GM18508 (cell line): ENCODE data around the gene DENND5A.
"Not testable (repeated sequence)": the region's sequence is repeated elsewhere in the genome, so short reads cannot be mapped to it uniquely, and the experiment has no call there.

Experiments
- ATAC-seq: cut with Tn5 transposase; IDR thresholded peaks from one replicate; pipeline ENCODE4 v1.9.1; 2021; ENCODE audit warnings: moderate number of reproducible peaks; ENCODE audit not compliant: insufficient read depth, unreplicated experiment

Gene DENND5A

DNA sequence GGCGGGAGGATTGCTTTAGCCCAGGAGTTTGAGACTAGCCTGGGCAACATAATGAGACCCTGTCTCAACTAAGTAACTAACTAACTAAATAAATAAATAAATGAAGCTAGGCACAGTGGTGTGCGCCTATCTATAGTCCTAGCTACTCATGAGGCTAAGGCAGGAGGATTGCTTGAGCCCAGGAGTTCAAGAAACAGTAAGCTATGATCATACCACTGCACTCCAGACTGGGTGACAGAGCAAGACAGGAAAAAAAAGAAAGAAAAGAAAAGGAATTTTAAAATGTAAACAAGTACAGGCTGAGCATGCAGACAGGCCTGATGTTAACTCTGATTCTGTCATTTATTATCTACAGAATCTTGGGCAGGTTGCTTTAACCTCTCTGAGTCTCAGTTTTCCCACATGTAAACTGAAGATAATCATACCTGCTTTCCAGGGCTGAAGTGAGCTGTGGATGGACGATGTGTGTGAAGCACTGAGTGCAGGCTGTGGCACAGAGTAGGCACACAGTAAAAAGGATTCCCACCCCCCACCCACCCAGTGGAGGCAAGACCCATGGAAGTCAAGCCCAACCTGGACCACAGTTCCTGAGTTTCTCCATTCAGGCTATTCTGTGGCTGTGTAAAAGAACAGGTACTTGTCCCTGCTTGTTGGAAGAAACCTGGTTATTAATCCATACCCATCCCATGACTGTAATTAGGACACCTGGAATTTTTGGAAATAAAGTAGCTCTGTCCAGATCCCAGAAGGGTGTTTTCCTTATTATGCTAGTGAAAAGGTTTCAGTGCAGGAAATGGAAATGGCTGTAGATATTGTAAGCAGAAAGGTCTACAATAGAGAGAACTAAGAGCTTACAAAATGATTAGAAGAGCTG, 155.1 kb downstream of the DENND5A start:
- ATAC-seq: no peak

DNA sequence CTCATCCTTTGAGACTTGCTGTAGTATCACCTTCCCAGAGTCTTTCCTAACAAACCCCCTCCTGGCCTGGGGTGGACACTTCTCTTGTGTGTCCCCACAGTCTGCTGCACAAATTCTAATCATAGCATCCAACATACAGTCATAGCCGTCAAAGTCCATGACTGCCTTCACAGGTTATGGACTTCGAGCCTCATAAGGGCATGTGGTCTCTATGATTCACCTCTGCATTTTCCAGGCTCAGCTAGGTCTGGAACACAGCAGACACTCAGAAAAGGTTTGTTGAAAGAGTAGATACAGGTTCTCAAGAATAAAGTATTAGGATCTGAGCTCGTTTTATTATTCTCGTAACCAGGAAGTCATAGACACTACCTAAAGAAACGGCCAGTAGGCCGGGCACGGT, 160.6 kb downstream of the DENND5A start:
- ATAC-seq: no peak

DNA sequence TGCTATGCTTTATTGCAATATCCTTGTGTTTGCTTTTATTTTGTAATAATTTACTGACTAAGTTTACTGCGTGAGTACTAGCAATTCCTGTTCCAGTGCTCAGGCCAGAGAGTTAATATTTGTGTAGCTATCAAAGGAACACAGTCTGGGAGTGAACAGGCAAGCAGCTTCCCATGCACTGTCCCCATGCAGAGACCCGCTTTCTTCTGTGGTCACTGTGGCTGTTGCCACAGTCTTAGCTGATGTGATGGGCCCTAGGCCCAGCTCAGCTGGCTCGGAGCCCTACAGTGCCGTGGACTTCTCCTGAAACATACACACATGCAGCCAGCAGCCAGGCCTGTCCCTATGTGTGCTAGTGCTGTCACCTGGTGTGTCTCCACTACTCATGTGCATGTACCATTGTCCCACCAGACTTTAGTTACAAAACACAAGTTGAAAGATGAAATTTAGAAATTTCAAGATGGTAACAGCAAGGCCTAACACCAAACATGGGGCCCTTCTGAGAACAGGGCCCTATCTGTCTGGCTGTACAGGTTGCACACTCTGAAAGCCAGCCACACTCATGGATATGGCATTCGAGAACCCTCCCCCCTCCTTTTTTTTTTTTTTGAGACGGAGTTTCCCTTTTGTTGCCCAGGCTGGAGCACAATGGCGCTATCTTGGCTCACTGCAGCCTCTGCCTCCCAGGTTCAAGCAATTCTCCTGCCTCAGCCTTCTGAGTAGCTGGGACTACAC, 161.4 kb downstream of the DENND5A start:
- ATAC-seq: no peak

DNA sequence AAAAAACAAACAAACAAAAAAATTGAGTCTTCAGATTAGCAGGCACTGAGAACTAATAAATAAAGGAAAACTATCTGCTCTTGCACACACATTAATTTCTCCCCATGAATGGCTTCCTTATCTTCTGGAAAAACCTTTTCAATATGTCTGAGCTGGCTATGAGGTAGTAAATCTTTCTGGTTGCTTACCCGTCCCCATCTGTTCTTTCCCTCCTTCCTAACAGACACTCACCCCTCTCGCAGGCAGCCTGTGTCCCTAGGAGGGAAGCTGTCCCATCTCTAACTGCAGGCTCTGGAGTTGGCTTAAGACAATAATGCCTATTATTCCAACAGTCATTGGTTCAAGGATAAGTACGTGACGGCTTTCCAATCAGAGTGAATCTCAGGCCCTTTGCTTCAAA, 165.5 kb downstream of the DENND5A start:
- no peak for ATAC-seq

DNA sequence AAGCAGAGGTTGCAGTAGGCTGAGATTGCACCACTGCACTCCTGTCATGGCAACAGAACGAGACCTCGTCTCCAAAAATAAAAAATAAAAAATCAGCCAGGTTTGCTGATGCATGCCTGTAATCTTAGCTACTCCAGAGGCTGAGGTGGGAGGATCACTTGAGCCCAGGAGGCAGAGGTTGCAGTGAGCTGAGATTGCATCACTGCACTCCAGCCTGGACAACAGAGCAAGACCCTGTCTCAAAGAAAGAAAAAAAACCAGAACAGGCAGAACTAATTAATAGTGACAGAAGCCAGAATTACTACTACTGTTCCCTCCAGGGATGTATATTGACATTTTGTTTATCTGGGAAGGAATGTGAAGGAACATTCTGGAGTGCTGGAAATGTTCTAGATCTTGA, 166.7 kb downstream of the DENND5A start:
- ATAC-seq: not testable (repeated sequence)

DNA sequence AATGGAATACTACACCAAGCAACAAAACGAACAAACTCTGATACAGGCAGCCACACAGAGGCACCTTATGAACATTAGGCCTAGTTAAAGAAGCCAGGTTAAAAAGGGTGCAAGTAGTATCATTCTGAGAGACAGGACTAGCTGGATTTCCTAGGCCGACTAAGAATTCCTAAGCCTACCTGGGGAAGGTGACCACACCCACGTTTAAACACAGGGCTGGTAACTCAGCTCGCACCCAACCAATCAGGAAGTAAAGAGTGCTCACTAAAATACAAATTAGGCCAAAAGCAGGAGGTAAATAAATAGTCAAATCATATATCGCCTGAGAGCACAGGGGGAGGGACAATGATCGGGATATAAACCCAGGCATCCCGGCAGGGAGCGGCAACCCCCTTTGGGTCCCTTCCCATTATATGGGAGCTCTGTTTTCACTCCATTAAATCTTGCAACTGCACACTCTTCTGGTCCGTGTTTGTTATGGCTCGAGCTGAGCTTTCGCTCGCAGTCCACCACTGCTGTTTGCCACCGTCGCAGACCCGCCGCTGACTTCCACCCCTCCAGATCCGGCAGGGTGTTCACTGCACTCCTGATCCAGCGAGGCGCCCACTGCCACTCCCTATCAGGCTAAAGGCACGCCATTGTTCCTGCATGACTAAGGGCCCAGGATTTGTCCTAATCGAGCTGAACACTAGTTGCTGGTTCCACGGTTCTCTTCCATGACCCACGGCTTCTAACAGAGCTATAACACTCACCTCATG, 167.8 kb downstream of the DENND5A start:
- ATAC-seq: not testable (repeated sequence)

DNA sequence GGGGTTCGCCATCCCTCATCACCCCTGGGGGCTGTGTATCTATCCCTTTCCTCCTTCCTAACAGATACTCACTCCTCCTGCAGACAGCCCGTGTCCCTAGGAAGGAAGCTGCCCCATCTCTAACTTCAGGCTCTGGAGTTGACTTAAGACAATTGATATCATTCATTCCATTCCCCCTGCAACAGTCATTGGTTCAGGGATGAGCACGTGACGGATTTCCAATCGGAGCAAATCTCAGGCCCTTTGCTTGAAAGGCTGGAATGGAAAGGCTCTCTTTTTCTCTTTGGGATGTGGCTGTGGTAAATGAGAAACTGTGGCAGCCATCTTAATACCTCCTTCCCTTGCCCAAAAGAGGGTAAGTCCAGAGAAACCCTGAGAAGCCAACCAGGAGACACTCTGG, 168.7 kb downstream of the DENND5A start:
- ATAC-seq: no peak

DNA sequence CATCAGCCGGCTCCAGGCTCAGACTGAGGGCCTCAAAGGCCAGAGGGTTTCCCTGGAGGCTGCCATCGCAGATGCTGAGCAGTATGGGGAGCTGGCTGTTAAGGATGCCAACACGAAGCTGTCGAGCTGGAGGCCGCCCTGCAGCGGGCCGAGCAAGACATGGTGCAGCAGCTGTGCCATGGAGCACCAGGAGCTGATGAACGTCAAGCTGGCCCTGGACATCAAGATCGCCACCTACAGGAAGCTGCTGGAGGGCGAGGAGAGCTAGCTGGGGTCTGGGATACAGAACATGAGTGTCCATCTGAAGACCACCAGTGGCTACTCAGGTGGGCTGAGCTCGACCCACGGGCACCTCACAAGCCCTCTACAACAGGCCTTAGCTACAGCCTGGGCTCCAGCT, 169.7 kb downstream of the DENND5A start:
- ATAC-seq: no peak

DNA sequence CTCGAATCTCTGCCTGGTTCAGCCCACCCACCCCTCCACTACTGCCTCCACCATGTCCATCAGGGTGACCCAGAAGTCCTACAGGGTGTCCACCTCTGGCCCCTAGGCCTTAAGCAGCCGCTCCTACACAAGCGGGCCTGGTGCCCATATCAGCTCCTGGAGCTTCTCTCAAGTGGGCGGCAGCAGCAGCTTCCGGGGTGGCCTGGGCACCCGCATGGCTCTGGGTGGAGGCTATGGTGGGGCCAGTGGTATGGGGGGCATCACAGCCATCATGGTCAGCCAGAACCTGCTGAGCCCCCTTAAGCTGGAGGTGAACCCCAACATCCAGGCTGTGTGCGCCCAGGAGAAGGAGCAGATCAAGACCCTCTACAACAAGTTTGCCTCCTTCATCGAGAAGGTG, 170.7 kb downstream of the DENND5A start:
- no peak for ATAC-seq

DNA sequence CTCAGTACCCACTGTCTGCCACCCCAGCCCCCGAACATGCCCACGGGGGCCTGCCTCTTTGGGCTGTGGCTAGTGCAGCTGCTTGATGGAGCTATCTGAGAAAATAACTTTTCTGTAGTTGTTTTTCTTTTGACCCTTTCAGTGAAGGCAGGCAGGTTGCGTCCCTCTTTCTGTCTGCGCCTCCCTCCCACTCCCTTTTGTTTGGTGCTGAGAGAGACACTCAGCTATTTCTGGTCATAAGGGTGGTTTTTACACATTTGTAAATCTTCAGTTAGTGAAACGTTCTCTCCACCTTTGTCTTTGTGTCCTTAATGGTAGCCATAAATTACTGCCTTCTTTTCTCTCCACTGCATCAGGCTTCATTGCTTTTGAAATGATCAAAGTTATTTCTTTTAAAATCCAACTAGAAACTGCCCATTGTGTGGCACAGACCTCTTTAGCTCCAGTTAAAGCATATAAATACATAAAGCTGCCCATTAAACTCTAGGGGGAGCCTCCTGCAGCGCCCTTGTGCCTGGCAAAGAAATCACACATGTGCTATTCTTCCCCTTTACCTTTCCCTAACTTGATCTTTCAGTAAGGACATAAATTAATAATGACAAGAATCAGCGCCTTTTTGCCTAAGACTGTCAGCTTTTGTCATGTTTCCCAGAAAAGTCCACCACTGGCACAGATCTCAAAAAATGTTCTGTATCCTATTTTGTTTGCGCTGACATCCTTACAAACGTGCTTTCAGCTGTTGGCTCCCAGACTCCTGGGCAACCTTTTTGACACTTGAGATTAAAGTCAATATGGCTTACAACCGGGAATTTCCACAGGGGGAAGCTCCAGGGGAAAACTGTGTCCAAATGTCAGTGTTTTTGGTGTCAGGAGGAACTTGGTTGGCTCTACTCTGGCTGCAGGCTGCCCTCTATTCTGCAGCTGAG, 172.0 kb downstream of the DENND5A start:
- no peak for ATAC-seq

DNA sequence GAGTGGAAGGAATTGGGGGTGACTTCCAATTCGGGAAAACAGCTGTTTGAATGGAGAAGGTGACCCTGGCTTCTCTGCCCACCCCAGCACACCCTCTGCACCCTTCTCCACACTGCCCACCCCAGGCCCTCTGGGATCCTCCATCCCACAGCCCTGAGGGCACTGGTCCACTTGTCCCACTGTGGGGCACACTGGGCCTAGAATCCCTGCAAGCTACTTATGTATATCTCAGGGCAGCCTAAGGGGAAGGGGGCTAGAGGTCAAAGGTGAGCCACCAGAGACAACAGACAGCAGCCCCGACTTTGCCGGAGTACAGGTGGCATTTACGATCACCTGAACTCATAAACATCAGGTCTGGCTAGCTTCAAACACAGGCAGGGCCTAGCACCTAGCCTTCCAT, 173.1 kb downstream of the DENND5A start:
- ATAC-seq: no peak

DNA sequence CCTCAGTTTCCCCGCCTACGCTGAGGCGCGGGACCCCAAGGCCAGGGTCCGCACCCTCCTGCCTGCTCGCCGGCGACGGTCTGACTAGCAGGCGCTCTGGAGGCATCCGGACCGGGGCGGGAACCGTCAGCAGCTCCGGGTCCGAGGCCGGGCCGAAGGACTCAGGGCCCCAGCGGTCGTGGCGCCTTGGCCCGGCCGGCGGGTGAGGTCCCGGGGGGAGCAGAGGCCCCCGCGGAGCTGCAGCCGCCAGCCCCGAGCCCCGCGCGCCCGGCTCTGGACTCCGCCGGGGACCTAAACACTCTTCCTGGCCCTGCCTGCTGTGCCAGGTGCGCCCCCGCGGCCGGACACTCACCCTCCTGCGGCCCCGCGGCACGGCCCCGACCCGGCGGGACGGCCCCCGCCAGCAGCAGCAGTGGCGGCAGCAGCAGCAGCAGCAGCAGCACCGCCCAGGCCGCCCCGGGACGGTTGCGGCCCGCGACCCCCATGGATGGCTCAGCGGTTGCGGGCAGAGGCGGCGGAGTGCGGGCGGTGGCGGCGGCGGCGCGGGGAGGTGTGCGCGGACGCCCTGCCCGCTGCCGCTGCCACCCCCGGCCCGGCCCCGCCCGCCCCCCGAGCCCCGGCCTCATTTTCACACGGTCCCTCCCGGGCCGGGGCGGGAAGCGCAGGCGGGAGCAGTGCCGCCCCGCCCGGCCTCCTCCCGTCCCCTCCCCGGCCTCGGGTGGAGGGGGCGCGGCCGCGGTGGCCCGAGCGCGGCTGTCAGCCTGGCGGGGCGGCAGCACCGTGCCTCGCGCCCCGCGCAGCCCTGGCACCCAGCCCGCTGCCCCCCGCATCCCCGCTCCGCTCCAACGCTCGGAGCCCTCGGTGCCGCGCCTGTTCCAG, 173.9 kb downstream of the DENND5A start, which contains the start of gene SCUBE2:
Gene SCUBE2 (minus strand): TSS at position 556 of the 879 bp plus-strand sequence. CDS start 71 bp downstream, at position 485.
- no peak for ATAC-seq

DNA sequence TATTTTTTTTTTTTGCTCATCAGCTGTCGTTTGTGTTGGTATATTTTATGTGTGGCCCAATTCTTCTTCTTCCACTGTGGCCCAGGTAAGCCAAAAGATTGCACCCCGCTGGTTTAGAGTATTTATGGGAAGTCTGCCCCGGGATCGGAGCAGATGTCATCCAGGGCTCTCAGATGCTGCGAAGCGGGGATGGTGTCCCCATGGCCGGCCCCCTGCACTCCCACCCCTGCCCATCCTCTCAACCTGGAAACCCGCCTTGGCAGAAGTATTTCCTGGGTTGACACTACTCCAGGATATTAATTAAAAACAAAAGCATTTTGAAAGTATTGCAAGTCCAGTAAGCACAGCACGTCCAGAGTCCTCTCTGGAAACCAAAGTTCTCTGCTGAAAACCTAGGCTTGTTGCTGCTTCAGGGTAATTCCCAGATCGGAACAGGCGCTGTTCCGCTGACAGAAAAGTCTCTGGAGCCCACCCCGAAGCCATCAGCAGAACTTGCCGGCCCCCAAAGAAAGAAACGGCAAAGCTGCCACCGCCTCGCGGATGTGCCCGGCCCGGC, 174.6 kb downstream of the DENND5A start:
- no peak for ATAC-seq

DNA sequence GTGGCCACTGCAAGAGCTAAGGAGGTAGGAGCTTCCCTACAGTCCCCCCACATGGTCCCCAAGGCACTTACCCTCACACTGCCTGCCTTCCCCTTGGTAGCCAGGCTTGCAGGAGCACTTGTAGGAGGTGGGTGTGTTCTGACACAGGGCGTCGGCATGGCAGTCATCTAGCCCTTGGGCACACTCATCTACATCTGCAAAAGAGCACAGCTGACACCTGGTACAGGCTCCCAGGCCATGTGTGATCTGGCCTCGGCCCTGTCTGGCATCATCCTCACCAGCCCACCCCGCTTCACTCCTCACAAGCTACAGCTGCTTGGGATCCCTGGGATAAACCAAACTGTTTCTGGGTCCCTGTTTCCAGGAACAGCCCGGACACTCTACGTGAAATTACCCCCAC, 175.5 kb downstream of the DENND5A start:
- no peak for ATAC-seq

DNA sequence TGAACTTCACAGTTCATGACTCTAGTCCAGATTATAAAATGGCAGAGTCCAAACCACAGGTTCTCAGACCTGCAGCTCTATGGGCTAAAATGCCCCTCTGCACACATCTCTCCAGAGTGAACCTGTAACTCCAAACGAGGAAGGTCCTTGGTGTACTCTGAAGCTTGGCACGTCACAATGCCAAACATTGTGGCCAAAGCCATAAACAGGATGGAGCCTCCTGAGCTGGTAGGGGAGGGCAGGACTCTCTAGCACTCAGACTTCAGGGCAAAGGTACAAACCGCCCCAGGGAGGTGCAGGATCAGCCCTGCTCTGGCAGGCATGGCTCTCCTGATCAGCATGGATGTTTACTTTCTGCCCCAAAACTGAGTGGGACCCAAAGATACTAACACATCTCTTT, 176.1 kb downstream of the DENND5A start:
- no peak for ATAC-seq
